GM19043 (cell line): ENCODE measurements around the gene DEGS2.

Experiments
- ATAC-seq: cut with Tn5 transposase; IDR thresholded peaks from one replicate; pipeline ENCODE4 v1.9.1; 2021; ENCODE audit warnings: low read depth; ENCODE audit not compliant: unreplicated experiment

The DEGS2 gene

DNA sequence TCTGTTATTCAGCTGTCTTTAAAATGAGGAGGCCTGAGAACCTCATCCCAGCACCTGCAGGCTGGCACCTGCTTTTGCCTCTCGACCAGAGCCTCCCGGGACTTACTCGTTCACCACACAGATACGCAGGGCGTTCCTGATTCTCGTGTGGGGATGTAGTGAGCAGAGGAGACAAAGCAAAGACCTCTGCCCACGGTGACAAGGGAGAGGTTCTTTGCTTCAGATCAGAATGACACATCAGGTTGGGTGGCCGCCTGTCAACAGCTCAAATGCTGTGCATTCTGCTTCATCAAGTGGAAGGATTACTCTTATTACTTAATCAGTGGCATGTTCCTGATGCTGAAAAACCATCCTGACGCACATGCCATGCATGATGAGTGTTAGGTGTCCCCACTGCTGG is 24.4 kb downstream of the DEGS2 start:
- ATAC-seq = no peak

DNA sequence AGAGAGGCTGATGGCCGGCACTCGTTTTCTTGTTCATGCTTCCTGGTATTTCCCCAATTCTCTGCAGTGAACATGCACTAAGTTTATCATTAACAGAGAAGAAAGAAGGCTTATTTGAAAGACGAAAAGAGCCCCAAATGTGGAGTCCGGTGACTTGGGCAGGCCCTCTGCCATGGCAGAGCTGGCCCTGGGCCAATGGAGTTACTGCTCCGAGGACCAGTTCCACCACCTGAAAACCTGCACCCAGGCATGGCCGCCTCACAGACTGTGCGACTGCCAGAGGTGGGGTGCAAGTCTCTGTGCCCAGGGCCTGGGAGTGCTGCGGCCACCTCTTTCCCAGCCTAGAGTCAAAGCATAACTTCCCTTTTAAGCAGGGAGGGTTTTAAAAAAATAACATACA is 24.9 kb downstream of the DEGS2 start:
- ATAC-seq = no peak

DNA sequence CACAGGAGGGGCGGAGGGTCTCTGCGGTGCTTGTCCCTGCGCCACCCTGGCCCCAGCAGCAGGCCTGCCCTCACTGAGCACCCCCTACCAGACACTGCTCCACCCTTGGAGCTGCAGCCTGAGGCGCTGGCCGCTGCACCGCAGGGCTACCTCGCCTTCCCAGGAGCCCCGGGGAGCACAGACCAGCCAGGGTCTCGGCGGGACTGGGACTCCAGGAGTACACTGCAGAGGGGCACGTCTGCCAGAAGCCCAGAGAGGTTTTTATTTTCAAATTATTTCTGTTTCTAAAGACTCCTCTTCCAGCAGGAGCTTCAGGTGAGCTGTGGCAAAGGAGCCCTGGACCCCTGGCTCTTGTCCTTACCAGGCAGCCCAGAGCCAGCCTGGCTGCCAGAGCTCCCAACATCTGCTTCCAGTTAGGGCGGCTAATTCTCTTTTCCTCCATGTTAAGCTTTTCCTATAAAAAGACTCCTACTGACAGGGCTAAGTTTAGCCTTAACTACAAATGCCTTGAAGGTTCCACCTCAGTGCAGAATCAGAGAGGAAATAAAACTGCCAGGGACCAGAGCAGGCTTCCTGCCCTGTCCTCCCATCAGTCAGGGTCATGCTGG is 26.4 kb downstream of the DEGS2 start:
- ATAC-seq = no peak

DNA sequence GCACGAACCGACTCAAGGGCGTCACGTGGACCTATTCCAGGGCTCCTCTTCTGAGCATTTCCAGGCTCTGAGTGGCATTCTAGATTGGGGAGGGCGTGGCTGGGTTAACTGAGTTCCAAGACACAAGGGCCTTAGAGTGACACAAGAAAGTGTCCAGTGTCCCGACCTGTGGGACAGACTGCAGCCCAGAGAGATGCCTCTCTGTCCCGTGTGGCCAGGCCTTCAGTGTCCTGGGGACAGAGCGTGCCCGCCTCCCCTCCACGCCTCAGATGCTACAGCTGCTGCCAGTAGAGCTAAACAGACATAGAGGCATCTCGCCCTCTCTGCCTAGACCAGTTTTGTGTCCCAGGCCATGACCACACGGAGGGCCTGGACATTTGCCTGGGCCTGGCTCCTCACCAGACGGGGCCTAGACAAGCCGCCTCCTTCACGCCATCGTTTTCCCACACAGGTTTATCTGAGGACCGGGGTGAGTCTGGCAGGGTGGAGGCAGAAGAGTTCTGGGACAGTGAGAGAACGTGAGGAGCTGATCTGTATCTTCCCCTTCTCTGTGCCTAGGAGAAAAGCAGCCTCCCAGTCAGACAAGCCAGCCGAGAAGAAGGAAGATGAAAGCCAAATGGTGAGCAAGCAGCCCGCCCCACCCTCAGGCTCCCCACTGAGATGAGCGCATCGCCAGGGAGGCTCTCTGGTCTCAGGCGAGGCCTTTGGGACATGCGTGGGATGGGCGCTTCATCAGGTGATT is 27.1 kb downstream of the DEGS2 start:
- ATAC-seq = no peak

DNA sequence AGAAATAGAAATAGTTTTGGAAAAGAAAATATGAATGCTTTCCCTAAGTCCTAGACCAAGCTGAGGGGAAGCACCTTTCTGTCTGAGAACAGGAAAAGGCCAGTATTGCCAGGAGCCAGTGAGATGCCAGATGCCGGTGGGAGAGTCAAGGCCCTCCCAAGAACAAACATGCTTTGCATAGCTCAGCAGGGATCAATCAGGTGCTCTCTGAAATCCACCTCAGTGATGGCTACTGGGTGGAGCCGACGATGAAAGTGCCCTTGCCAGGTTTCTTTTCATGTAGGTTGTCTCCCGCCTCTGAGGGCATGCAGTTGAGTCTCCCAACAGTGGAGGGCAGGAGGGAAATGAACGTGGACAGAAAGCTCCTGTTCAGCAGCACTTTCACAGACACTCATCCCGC is 28.3 kb downstream of the DEGS2 start:
- ATAC-seq = no peak

DNA sequence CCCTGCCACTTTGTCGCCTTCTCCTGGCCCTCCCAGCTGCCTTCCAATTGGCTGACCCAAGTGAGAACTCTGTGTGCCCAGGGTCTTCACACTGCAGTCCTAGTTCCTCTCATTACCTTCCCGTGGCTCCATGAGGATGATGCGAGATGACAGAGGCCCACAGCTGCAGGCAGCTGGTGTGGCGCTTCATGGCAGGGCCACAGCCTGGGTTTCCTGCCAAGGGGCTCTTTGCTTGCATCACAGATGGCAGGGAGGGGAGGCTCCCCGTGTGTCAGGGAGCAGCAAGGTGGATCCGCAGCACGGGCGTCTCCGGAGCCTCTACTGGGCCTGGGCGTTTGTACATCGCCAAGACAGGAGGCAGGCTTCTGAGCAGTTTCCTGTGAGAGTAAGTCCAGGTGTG is 28.9 kb downstream of the DEGS2 start:
- ATAC-seq = no peak

DNA sequence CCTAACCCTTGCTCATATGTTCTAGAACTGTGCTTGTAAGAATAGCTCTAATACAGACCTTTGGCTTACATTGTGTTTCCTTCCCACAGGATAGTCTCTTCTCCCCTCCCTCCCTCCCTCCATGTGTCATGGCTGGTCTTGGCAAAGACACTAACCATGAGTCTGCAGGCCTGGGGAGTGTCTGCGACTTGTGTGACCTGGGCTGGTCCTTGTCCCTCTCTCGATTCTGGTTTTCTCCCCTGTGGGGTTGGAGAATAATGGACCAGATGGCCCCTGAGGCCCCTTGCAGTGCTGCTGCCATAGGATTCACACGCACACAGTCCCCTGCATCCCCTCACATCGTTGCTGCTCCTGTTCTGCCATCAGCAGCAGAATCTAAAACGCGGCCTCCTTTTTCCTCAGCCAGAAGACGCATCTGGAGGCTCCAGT is 30.3 kb downstream of the DEGS2 start:
- no peak for ATAC-seq

DNA sequence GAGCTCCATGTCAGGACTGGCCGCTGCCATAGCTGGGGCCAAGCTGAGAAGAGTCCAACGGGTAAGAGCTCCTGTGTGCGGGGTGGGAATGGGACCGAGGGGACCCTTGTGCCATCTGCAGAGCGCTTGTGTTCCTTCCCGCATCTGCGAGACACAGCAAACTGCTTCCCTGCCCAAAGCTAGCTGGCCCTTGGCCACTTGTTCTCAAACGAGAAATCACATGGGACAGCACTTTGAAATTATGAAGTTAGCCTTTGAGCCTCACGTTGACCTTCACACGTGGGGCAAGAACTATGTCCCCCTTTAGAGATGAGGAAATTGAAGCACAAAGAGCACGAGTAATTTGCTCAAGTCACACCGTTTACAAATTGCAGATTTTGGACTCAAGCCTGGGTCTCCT is 30.8 kb downstream of the DEGS2 start:
- no peak for ATAC-seq

DNA sequence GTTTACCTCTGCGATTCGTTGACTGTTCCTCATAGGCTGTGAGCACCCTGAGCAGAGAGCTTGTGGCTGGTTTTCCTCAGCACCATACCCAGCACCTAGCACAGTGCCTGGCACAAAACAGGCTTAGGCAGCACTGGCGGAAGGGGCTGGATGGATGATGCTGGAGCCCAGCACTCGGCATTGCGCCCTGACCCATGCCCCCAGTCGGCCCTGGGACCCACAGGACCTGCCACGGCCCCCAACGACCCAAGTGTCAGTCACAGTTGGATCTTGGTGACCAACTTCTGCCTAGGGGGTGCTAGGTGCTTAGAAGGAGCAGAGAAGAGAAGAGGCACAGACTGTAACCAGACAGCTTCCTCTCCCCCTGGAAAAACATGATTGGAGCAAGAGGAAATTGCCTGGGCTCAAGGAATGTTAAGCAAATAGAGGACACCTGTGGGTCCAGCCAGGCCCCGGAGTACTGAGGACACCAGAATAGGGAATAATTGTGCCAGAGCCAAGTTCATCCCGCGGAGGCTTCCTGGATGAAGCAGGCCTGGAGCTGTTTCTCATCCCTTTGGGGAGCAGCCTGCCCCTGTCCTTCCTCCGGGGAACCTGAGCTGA is 31.5 kb downstream of the DEGS2 start:
- no peak for ATAC-seq

DNA sequence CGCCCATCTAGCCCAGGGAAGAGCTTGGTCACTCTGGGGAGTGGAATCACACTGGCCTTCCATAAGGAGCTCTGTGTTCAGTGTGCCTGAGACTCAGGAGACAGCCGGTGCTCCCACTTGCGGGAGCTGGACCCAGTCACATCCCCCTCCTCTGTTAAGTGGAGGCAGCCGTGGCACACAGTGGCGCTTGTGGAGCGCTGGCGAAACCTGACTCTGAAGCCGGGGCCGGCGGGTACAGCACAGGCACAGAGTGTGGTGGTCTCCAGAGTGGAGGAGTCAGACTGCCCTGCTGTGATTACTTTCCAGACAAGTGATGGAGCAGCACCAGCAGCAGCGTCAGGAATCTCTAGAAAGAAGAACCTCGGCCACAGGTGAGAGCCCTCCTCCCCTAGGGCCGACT is 33.0 kb downstream of the DEGS2 start:
- ATAC-seq = no peak

DNA sequence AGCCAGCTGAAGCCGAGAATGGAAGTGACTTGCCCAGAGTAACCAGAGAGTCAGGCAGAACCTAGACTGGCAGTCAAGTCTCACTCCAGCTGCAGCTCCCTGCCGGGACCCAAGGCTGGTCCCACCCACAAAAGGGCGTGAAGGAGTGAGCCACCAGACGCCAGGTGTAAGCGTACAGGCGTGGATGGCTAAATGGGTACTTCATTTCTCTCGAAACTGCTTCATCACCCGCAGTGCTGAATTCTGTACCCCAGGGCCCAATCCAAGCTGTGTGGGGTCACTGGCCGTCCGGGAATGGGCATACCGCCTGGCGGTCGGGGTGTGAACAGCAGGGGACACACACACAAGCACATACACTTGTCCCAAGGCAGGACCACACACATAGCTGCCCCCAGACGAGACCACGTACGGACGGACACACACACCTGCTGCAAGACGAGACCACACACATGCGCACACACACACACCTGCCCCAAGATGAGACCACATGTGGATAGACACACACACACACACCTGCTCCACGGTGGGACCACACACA is 34.8 kb downstream of the DEGS2 start:
- no peak for ATAC-seq

DNA sequence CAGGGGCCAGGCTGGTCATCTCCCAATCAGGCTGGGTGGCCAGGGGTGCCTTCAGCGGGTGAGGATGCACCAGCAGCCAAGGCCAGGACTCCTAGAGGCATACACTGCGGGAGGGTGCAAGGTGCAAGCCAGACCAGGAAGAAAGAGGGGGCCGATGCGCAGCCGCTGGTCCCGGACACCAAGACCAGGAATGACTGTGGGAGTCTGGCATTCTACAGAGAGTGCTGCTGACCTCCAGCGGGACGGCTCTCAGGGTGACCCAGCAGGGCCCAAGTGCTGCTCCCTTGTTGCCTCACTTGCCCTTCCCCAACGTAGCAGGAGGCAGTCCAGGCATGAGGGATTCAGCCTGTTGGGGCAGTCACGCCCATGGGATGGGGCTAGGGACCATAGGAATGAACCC is 35.8 kb downstream of the DEGS2 start:
- no peak for ATAC-seq

DNA sequence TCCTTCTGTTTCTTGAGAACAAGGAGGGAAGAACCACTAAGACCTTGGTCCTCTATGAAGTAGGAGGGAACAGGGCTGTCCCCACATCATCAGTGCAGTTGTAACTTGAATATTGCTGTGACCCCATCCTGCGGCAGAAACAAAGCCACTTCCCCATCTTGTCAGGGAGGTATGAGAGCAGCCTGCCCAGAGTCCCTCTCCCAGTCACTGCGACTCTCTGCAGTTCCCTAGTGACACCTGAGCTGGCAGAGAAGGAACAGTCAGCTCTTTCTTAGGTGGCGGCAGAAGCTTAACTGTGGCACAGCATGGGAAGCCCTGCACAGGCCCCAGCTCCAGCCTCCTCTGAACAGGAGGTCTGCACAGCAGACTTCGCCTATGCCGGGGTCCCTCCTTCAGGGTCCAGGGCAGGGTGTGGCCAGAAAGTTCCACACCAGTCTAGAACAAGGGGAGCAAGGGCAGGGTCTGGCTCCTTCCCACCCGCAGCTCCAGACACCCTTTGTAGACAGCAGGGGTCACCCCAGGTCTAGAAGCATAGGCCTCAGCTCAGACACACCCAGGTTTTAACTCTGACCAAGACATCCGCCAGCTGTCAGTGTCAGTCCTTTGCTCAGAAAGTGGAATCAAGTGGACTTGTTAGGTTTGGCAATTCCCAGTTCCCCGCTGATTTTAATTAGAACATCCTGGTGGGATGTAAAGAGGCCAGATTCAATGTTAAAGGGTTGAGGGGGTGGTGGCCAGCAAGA is 36.8 kb downstream of the DEGS2 start:
- ATAC-seq = no peak

DNA sequence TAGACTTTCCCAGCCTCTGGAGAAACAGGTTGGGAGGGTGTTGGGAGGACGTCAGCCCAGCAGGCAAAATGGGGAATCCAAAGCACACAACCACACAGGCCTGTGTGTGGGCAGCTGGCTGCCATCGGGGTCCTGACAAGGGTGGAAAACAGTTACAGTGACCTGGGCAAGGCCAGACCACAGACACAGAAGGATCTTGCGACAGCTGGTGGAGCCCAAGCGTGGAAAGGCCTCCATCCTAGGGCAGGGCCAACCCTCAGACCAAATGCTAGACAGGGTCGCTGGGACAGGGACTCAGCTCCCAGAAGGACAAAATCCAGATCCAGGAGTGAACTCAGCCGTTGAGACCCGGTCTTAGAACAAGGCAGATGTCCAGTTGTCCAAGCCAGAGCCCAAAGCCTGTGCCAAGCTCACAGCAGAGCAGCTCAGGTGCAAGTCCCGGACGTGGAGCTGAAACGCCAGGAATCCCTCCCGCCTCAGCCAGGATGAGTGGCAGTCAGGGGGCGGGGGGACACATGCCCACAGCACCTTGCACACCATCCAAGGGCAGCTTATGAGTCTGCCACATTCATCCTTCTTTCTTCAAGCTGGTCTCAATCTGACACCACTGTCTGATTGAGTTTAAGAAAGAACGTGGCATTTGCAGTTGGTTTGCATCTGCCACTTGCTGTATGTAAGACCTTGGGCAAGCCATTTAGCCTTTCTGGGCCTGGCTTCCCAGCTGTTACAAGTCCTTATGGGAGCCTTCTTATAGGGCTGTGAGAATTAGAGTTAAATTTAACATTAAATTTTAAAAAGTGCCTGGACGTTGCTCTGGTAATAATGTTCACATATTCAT is 37.6 kb downstream of the DEGS2 start:
- no peak for ATAC-seq

DNA sequence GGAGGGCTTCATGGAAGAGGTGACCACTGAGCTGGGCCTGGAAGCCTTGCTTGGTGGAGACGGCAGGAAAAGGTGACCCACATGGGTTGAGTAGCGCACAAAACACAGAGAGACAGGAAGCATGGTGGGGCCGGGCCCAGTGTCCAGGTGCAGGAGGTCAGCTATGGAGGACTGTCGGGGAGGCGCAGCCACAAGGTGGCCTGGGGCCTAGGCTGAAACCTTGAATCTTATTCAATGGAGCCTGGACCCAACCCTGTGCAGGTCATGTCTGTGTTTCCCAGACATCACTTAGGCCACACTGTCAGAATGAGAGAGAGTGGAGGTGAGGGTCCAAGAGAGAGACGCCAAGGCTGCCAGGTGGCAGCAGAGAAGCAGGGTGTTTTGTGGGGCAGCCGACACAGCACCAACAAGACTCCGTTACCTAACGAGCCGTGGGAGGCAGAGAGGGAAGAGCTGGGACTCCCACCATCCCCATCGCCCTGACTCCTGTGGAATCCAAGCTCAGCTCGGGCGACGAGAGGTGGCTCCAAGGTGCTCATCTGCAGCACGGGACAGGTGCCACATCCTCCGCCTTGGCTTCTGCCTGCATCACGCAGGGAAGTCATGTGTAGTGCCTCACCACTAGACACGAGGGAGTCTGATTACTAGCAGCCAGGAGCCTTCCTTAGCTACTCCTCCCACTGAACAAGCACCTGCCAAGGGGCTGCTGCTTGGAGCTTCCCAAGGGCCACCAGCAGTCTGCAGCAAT is 38.7 kb downstream of the DEGS2 start:
- ATAC-seq = no peak

DNA sequence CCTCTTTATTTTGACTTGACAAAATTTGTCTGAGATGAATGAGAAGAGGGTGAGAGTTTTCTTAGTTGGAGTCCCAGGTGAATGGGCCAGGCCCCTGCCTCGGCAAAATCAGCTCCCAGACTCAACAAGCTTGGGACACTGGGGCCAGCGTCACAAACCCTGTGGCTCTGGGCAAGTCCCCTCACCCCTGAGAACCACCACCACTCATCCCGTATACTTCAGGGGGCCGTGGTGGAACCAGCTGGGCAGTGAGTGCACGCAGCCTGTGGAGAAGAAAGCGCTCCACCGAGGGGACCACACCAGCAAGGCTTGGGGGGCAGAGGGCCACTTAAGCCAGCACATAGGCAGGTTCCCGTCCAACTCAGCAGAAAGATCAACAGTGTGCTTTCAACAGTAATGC is 40.2 kb downstream of the DEGS2 start:
- no peak for ATAC-seq

DNA sequence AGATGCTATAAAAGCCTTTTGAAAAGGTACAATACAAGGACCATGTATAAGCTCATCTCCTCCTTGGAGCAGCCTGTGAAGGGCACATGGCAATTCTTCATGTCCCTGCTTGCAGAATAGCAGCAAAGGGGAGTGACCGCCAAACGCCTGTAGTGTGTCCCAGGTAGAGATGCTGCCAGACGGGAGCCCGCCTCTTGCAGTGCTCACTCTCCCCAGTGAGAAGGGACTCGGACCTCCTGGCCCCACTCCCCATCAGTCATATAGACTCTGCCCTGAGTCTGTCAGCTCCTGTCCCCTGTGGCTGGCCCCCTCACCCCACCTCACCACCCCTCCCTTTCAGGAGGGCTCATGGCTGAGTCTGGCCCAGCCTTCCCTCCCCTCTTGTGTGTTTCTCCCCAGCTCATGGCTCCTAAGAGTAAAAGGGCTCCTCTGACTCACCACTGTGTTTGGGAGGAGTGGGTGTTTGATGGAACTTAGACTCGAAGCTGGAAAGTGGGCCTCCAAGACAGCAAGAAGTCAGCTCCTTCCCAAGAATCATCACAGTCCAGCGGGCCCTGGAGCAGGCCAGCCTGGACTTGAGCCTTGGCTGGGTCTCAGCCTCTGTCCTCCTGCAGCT is 40.9 kb downstream of the DEGS2 start:
- no peak for ATAC-seq

DNA sequence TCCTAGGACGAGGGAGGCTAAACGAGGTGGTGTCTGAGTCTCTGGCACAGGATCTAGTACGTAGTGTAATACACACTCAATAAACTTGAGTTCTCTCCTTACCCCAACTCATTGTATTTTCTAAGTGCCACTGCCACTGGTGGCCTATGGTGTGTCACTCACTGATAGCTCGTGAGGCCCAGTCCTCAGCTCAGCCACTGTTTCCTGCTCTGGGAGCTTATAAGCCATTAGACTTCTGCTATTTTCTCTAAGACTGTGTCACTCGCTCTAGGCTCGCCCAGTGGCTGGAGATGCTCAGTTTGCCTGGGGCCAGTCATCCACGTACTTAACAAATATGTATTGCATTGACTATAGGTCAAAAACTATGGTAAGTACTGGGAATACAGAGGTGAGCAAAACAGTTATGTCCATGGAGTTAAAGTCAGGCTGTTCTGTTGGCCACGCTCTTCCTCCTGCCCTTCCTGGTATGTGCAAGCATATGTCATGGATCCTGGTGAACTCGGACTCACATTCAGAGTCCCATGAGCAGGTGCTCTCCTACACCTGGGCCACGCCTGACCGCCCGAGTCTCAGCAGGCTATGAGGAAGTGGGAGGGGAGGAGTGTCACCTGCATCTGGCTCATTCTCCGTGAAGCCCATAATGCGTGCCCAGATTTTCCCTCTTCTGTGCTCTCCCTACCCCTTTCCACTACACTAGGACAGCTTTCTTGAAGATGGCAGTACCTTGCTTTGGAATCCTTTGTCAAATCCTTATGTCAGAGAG is 41.6 kb downstream of the DEGS2 start:
- no peak for ATAC-seq
